NOMO-1 treated with dmso at 0.1 percent for 144 hours (cell line): ENCODE measurements around the gene PGA3.
"Not testable (repeated sequence)": the region's sequence is repeated elsewhere in the genome, so short reads cannot be mapped to it uniquely, and the experiment has no call there.

Experiments
- DNase-seq: peaks from one replicate; lab custom pipeline; 2025; ENCODE audit not compliant: unreplicated experiment; lab: John Stamatoyannopoulos, UW

Gene PGA3

GRCh38 chr11:61204502-61205059 lies 1.3 kb downstream of the PGA3 start:
- DNase-seq, result not testable (repeated sequence)

GRCh38 chr11:61207636-61208310 lies 4.5 kb downstream of the PGA3 start:
- DNase-seq, result not testable (repeated sequence)

- DNase-seq, result not testable (repeated sequence)
Observed at GRCh38 chr11:61210629-61211028, 7.3 kb downstream of the PGA3 start.

GRCh38 chr11:61211327-61211952 lies 8.1 kb downstream of the PGA3 start:
- not testable (repeated sequence) for DNase-seq

GRCh38 chr11:61212202-61212601 lies 8.9 kb downstream of the PGA3 start:
- DNase-seq, result not testable (repeated sequence)

GRCh38 chr11:61213711-61214324 lies 10.5 kb downstream of the PGA3 start:
- DNase-seq, result not testable (repeated sequence)

- DNase-seq, result not testable (repeated sequence)
Observed at GRCh38 chr11:61218306-61218705, 15.0 kb downstream of the PGA3 start.

GRCh38 chr11:61219016-61219415 lies 15.7 kb downstream of the PGA3 start:
- DNase-seq, result not testable (repeated sequence)

GRCh38 chr11:61222047-61222446 lies 18.7 kb downstream of the PGA3 start, which contains the start of gene PGA4:
Gene PGA4, plus strand, starts transcription at chr11:61222347. Its CDS starts 54 bp downstream, at chr11:61222401.
- not testable (repeated sequence) for DNase-seq

- not testable (repeated sequence) for DNase-seq
Observed at GRCh38 chr11:61222692-61223091, 19.4 kb downstream of the PGA3 start.

GRCh38 chr11:61226457-61227137 lies 23.3 kb downstream of the PGA3 start:
- DNase-seq, result not testable (repeated sequence)

GRCh38 chr11:61229458-61229857 lies 26.1 kb downstream of the PGA3 start:
- not testable (repeated sequence) for DNase-seq

- DNase-seq, result not testable (repeated sequence)
Observed at GRCh38 chr11:61231033-61231432, 27.7 kb downstream of the PGA3 start.

GRCh38 chr11:61231585-61231984 lies 28.3 kb downstream of the PGA3 start:
- DNase-seq, result not testable (repeated sequence)

GRCh38 chr11:61232548-61233145 lies 29.3 kb downstream of the PGA3 start:
- not testable (repeated sequence) for DNase-seq

- DNase-seq, result not testable (repeated sequence)
Observed at GRCh38 chr11:61237130-61237529, 33.8 kb downstream of the PGA3 start.

- DNase-seq, result not testable (repeated sequence)
Observed at GRCh38 chr11:61240288-61240687, 37.0 kb downstream of the PGA3 start.

- not testable (repeated sequence) for DNase-seq
Observed at GRCh38 chr11:61240875-61241274, 37.6 kb downstream of the PGA3 start, which contains the start of gene PGA5. Gene PGA5, plus strand, starts transcription at chr11:61241175. Its CDS starts 52 bp downstream, at chr11:61241227.

GRCh38 chr11:61241526-61241925 lies 38.2 kb downstream of the PGA3 start:
- DNase-seq, result not testable (repeated sequence)

- DNase-seq, result not testable (repeated sequence)
Observed at GRCh38 chr11:61245284-61245964, 42.1 kb downstream of the PGA3 start.
